Gastroesophageal sphincter (tissue), 3 donors: ENCODE results near the gene VOPP1.

ENCODE experiments used
- CTCF ChIP-seq, 4 experiments: fragments of 200-600 bp in 2 of 4; fragments of 450-650 bp in 2 of 4; sonication (generic) in 1 of 4; IDR thresholded peaks; one replicate each; pipeline ENCODE4 v1.5.1; 2017 to 2019; ENCODE audit warnings: antibody characterized with exemption in 4 of 4, mild to moderate bottlenecking in 2 of 4, moderate library complexity in 2 of 4
- POLR2AphosphoS5 ChIP-seq: sonication (generic); formaldehyde crosslinking; IDR thresholded peaks from one replicate; pipeline ENCODE4 v1.6.1; 2017; ENCODE audit warnings: antibody characterized with exemption

GRCh38 chr7:55553024-55553345 lies 19.3 kb downstream of the VOPP1 start:
- TF ChIP-seq POLR2AphosphoS5 (no peak), CTCF (IDR thresholded peaks at IDR 0.05) (no peak)
